GM21381 (cell line): ENCODE data around the gene PTCH1.

Source experiments
- ATAC-seq: cut with Tn5 transposase; IDR thresholded peaks from one replicate; pipeline ENCODE4 v1.9.1; 2021; ENCODE audit warnings: mild to moderate bottlenecking, moderate library complexity; ENCODE audit not compliant: unreplicated experiment

Gene PTCH1

GRCh38 chr9:95512709-95513095, 4.1 kb downstream of the PTCH1 start:
- ATAC-seq: no peak

GRCh38 chr9:95511952-95512708, 4.6 kb downstream of the PTCH1 start:
- ATAC-seq: no peak

DNA sequence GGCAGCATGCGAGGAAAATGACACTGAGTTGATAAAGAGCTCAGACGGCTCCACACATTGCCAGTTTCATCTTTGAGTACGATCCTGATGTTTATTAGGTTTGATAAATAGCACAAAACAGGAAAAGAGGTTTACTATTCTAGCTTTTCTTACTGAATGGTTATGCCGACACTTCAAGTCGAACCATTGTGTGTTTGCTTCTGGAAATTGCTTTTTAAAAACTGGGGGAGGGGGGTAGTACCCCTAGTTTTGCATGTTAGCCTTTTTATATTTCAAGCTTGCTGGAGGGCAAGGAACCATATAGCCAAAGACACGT, 5.2 kb downstream of the PTCH1 start:
- no peak for ATAC-seq

DNA sequence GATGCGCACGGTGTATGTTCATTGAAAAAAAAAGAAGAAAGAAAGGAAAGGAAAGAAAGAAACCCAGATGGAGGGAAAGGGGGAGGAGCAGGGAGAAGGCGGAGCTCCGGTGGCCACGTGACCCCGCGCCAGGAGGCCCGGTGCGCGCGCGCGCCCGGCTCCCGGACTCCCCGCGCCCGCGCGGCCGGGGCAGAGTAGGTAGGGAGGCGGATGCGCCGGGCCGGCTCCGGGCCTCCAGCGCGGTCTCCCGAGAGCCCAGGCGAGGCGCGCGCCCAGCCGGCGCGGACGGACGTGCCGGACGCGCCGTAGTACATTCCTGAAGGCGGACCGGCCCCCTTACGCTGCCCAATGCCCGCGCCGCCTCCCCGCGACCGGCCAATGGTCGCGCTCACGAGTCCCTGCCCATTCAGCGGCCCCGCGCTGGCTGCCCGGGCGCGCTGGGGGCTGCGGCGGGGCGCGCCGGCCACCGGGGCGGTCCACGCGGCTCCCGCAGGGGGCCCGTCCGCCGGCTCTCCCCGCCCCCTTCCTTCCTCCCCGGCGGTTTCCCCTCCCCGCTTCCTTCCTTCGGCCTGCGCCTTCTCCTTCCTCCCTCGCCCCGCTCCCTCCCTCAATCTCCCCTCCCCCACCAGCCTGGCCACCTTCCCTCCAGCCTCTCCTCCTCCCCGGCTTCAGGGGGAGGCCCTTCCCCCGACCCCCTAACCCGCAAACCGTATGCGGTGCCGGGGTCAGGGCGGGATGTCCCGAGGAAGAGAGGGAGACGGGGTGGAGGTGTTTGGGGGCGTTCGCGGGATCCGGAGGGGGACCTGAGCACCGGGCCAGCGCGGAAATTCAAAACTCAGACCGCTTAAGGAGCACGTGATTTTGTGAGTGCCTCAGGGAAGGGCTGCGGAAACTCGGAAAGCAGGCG, 5.8 kb downstream of the PTCH1 start:
- ATAC-seq: peak; percentile 48

GRCh38 chr9:95509851-95510708, 6.7 kb downstream of the PTCH1 start:
- no peak for ATAC-seq

- peak; percentile 27 for ATAC-seq
Observed at GRCh38 chr9:95508968-95509850, 7.6 kb downstream of the PTCH1 start.

DNA sequence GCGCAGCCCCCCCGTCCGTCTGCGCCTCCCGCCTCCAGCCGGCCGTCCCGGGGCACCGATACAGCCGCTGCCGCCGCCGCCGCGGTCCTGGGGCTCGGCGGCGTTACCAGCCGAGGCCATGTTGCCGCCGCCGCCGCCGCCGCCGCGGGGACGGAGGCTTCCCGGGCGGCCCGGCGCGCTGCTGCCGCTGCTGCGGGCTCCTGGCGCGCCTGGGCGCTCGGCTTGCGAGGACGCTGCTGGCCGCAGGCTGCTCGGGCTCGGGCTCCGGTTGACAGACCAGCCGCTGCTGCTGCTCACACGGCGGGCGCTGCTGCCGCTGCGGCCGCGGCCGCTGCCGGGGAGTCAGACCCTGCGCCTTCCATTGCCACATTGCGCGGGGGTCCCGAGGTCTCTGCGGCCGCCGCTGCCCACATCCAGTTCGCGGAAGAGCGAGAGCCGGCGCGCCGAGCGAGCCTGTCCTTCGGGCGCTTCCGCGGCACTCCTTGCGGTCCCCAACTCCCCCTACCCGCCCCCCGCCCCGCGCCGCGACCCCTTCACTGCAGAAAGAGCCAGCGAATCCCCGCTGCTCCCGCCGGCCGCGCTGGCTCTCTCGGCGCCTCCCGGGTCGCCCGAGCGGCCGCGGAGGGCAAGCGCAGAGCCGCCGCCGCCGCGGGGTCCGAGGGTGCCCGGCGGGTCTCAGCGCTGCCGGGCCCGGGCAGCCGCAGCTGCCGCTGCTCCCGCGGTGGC, 8.4 kb downstream of the PTCH1 start:
- ATAC-seq: no peak

GRCh38 chr9:95507464-95508241, 9.1 kb downstream of the PTCH1 start:
- ATAC-seq: no peak

DNA sequence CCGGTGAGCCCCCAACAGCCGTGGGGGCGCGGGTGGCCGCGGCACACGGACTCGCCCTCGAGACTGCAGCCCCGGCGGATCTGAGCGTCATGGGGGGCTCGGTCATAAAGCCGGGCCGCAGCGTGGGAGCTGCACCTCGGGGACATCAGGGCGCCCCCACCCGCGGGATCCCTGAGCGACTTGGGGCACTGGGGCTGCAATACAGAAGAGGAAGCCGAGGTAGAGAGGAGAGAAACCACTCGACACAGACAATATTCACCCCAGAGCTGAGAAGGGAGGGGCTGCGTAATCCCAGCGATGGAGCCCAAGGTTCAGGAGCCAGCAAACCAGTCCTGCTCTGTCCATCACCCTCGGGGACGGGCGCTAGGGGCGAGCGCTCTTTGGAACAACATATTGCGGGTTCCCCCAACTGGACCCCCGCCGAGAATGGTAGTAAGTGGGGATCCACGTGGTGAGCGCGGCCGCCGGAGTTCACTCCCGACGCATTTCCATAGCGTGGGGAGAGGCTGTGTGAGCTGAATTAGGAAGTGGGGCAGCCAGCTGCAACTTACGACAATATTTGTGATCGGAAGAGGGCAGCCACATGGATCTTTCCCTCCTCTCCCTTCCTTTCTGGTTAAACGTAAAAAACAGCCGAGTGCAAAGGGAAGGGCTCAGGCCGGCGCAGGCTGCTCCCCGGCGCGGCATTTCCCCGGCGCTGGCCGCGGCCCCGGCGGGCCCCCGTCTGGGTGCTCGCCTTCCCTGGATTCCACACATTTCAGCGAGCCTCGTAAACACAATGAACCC, 9.9 kb downstream of the PTCH1 start:
- no peak for ATAC-seq

DNA sequence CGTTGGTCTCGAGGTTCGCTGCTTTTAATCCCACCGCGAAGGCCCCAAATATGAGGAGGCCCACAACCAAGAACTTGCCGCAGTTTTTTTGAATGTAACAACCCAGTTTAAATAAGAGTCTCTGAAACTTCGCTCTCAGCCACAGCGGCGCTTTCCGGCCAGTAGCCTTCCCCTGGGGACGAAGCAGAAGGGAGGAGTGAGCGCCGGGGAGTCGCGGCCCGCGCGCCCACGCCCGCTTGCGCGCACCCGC, 10.4 kb downstream of the PTCH1 start:
- ATAC-seq: no peak

GRCh38 chr9:95505717-95506427, 10.9 kb downstream of the PTCH1 start:
- no peak for ATAC-seq

DNA sequence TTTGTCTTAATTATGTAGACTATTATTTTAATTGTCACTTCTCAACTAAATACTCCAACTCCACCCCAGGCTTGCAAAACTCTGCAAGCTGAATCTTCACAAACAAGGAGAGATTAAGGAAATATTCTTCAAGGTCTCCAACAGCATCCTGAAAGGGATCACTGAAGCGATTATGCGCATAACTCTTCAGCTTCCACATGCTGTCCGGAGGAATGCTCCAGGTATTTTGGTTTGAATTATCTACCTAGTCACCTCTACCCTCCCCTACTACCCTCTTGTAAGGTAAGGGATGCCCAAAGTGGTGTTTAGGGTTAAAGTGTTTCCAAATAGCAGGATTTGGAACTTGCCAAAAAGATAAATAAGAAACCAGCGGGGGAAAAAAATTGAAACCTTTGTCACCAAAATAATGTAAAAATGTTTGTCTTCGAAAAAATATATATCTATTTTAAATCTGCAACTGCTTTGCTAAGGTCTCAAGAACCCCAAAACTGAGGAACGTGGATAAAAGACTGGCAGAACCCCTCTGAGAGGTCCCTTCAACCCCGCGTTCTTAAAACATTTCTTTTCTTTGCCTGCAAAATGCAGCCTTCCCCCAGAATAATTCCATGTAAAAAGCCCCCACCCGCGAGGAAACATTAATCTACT, 11.6 kb downstream of the PTCH1 start:
- no peak for ATAC-seq

GRCh38 chr9:95504053-95504963, 12.5 kb downstream of the PTCH1 start:
- ATAC-seq: no peak

- no peak for ATAC-seq
Observed at GRCh38 chr9:95503369-95503768, 13.4 kb downstream of the PTCH1 start.

GRCh38 chr9:95502248-95502647, 14.5 kb downstream of the PTCH1 start:
- ATAC-seq: no peak

GRCh38 chr9:95499847-95500246, 16.9 kb downstream of the PTCH1 start:
- no peak for ATAC-seq
